GM18502 (cell line): ENCODE data around the gene RET.
"Not testable (repeated sequence)": the region's sequence is repeated elsewhere in the genome, so short reads cannot be mapped to it uniquely, and the experiment has no call there.

Experiments
- ATAC-seq: cut with Tn5 transposase; IDR thresholded peaks from one replicate; pipeline ENCODE4 v1.9.1; 2021; ENCODE audit warnings: mild to moderate bottlenecking; ENCODE audit not compliant: unreplicated experiment, poor library complexity

RET gene

DNA sequence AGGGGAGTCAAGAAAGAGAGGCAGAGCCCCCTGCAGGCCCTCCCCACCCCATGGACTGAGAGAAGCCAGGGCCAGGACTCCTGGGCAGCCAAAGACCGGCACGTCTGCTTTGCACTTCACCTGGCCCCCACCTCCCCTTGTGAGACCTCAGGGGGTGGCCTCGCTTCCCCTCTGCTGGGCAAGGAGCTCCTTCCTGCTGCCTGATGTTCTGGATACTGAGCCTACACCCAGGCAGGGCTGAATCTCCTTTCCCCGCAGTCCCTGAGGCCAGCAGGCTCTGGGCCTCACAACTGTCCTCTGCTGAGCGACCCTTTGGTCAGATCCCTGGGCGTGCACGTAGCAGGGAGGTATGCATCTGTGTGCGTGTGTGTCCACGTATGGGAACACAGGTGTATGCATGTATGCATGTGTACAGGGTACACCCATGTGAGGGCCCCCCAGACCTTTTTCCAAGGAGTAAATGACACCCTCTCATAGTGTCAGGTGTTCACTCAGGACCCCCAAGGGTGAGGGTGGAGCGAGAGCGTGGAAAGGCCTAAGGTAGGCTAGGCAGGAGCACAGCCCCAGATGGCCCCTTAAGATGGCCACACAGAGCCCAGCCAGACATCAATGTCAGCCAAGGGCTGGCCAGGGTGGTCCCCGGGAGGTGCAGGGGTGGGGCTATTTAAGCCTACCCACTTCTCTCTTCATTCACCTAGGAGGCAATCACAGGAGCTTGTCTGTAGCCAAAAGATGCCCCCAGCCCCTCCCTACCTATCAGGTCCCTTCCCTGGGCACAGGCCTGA, 1.9 kb upstream of the RET start:
- ATAC-seq, result no peak

GRCh38 chr10:43075612-43076003, 1.3 kb upstream of the RET start:
- no peak for ATAC-seq

GRCh38 chr10:43076311-43076875, 476 bp upstream of the RET start:
- no peak for ATAC-seq

DNA sequence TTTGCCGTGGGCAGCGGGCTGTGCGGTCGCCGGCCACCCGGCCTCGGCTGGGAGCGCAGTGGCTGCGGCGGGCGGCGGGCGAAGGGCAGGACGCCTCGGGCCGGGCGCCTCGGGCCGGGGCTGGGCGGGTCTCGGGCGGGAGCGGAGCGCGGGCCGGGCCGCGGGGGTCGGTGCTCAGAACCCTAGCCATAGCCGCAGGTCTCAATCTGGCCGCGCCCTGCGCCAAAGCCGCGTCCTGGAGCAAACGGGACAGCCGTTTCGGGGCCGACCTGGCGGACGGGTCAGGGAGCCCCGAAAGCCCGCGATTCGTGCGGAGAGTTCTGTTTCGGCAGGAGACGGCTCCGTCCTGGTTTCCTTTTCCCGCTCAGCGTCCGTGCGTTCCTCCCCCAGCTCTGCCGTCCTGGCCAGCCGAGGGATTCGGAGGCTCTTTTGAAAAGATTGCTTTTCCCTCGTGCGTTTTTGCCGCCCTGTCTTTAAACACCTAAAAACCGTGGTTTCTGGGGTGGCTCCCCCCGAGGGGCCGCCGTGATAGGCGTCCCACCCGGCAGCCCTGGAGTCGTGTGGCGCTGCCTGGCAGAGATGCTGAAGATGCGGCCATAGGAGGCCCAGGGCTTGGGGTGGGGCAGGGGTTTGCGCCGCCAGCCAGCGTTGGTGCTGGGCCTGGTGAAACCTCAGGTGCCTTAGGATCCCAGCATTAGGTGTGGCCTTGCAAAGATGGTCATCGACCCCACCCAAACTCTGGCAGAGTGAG, 727 bp downstream of the RET start:
- no peak for ATAC-seq

- ATAC-seq, result no peak
These were observed 1.5 kb downstream of the RET start for GRCh38 chr10:43078175-43078985.

GRCh38 chr10:43078986-43079273, 2.1 kb downstream of the RET start:
- ATAC-seq, result no peak

DNA sequence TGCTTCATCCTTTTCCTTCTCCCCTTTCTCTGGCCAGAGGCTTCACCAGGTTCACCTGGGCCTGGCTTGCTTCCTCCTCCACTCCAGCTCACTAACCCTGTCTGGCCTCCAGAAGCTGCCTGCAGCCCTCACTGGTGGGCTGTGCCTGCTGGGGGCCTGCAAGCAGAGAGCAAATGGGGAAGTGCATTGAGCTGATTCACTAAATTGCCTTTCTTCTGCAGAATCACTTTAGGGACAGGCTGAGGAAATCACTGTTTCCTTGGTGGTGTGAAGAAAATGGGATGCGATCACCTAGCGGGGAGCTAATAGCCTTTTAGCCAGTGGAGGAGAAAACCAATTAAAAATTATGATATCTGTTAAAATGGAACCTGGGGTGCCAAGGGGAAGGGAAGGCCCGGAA, 3.0 kb downstream of the RET start:
- ATAC-seq, result no peak

- ATAC-seq, result no peak
These were observed 5.2 kb downstream of the RET start for GRCh38 chr10:43082087-43082486.

- no peak for ATAC-seq
These were observed 5.9 kb downstream of the RET start for GRCh38 chr10:43082746-43083145.

DNA sequence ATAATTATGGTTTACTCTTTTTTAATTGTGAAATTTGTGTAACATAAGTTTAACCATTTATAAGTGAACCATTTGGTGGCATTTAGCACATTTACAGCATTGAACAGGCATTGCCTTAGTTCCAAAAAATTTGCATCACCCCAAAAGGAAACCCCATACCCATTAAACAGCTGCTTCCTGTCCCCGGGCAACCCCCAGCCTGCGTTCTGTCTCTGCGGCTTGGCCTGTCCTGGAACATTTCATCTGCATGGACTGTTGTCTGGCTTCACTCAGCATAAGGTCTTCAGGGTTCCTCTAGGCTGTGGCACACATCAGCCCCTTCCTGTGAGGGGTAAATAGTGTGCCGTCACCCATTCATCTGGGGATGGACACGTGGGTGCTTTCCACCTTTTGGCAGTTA, 6.9 kb downstream of the RET start:
- peak; percentile 41 for ATAC-seq

DNA sequence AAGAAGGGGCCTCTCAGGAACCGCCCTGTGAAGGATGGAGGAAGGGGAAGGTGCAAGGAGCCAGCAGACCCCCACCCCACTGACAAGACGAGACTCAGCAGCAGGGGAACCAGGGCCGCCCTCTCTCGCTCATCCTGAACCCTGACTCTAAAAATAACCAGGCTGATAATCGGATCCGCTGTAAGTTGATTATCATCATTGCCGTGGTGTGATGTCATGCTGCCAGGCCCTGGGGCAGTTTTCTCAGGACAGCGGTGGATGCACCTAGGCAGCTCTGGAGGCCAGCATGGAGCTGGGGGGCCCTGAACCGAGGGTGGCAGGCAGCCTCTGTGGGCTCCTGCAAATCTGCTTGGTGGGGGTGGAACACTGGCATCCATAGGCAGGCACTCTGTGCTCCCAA, 7.9 kb downstream of the RET start:
- ATAC-seq, result no peak

GRCh38 chr10:43086321-43086942, 9.6 kb downstream of the RET start:
- no peak for ATAC-seq

DNA sequence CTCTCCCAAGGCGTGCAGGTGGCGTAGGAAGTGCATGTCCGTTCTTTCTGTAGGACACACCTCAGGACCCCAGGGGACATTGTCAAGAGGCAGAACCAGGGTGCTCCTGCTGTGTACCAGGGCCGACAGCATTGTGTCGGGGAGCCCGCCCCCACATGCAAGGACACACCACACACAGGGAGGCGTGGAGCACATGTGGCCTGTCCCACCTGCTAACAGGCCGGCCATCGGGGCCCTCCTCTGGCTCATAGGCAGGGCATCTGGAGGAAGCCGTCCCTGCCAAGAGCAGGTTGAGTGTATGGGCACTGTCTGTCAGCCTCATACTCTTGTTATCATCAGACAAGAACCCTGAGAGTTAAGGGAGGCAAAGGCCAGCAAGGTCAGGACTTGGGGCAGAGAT, 12.7 kb downstream of the RET start:
- ATAC-seq, result no peak

DNA sequence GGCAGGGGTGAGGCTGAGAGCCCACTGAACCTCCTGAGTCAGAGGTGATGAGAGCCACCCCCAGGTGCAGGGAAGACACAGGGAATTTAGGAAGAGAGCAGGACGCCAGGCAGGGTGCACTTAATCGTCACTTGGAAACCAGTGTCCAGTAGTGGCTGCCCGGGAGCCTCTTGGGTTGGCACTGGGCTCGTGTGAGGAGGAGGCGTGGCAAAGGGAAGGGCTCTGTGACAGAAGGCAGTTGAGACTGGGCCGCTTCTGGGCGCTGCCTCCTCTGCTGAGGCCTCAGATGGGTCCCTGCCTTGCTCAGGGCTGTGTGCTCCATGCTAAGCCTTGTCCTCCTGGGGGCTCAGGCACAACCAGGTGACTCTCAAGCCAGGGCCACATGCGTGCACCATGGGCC, 13.3 kb downstream of the RET start:
- no peak for ATAC-seq

- ATAC-seq, result no peak
These were observed 13.8 kb downstream of the RET start for GRCh38 chr10:43090664-43091063.

GRCh38 chr10:43091846-43092245, 15.0 kb downstream of the RET start:
- no peak for ATAC-seq

- ATAC-seq, result no peak
These were observed 16.7 kb downstream of the RET start for GRCh38 chr10:43093423-43094076.

DNA sequence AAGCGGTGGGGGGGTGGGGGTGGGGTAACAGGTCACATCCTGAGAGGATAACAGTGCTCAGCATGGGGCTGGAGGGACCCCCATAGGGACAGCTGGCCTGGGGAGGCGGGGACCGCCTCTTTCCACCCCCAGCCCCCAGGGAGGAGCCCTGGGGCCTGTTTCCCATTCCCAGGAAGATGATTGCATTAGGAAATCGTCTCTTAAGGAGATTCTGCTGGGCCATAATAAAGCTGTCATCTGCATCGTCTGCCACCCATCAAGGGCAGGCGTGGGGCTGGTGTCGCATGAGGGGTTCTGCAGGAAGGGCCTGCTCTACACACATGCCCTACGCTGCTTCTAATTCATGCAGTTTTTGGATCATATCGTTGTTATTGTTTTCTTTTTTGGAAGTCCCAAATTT, 17.2 kb downstream of the RET start:
- ATAC-seq, result no peak

- ATAC-seq, result not testable (repeated sequence)
These were observed 22.5 kb downstream of the RET start for GRCh38 chr10:43099339-43099738.

DNA sequence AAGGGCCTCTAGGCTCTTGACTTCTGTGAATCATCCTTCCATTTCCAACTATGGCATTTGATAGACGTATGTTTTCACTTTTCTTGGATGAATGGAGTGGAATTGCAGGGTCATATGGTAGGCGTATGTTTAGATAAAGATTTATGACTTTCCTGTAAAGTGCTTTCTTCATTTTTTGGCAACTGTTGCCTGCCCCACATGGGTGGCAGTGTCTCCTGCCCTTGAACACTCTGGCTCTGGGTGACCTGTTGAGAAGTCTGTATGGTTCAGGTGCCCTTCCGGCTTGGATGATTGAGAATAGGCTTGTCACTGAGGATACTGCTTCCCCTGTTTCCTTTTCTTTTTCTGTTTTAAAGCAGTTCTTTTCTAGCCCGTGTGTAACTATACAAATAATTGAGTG, 23.1 kb downstream of the RET start:
- ATAC-seq, result no peak
